Myocyte (in vitro differentiated cells): Measurements from ENCODE around the gene OR2AG2. TPM values are rescaled to one million over a fixed set of nuclear protein-coding genes. Genes with fewer than 3 reads are reported as not detected.
A peak's percentile ranks its signal among the peaks of the same experiment; 100 is the strongest.

Experiments used
- DNase-seq: peaks from one replicate; pipeline ENCODE4 v3.0.0-alpha.2; 2012; ENCODE audit warnings: low read depth
- total RNA-seq: library from RNA; depleted of rRNA; stranded (reverse); fragments of >200 nt; gene quantifications from 2 replicates; pipeline ENCODE4 v1.2.3, GENCODE V29; 2014

Gene OR2AG2
- total RNA-seq, 1 donor from 2014 or later, result not detected

DNA sequence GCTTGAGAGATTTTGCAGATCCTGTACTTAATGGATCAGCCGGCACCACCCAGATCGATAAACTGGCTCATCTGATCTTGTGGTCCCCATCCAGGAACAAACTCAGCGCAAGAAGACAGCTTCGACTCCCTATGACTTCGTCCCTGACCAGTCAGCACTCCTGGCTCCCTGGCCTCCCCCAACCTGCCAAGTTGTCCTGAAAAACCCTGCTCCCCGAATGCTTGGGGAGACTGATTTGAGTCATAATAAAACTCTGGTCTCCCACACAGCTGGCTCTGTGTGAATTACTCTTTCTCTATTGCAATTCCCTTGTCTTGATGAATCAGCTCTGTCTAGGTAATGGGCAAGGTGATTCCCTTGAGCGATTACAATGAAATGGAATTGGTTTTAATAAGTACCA, 29.5 kb downstream of the OR2AG2 start:
- DNase-seq, result no peak

DNA sequence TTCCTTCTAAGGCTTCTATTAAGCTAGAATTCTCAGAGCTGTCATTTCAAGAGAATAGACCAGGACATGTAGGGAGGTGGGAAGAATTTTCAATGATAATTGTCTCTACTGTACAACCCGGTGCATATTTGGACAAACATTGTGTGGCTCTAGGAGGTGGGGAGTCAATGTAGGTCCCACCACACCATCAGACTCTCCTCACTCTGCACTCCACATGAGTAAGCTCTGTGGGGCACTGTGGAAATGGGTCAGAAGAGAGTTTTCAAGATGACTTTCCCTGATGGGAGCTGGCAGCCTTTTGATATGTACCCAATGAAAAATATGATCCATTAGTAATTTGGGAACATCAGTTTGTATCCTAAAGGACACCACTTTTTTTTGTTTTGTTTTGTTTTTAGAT, 33.2 kb downstream of the OR2AG2 start:
- DNase-seq, result no peak

DNA sequence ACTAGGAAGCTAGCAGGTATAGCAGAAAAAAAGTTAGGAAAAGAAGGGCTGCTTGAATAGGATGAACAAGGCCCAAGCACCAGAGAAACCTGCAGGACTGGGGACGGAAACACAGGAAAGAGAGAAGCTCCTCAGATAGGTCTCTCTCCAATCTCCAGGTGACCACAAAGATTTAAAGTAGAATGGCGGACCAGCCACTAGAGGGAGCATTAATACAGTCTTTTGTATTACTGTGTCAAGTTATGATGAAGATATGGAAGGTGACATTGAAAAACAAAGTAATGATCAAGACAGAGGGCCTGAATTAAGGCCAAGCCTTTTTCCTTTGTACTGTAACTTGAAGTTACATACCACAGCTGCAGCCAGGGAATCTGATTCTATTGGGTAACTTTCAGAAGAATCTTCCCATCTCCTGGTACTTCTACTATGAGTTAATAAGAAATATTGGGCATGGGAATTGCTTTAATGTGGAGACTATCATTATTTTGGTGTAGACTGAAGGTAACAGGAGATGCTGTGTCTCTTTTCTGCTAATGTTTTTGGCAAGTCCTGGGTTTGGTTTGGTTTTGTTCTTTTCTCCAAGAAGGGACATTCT, 33.8 kb downstream of the OR2AG2 start:
- peak; percentile 58 for DNase-seq

DNA sequence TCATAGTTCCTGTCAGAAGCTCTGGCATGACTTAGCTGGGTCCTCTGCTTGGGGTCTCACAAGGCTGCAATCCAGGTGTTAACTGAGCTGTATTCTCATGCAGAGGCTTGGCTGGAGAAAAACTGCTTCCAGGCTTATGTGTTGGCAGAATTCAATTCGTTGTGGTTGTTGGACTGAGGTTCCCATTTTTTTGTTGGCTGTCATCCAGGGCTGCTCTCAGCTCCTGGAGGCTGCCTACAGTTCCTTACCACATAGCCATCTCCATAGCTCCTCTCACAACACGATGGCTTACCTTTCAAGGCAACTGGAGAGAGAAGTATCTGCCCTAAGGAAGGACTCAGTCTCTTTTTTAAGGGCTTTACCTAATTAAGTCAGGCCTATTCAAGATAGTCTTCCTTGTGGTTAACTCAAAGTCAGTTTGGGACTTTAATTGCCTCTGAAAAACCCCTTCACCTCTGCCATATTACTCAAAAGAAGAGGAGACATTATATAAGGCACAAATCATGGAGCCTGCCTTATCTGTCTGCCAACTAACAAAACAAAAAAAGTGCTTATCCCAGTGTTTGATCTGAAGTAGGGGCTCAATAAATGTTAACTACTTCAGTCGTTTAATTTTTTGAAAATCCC, 35.2 kb downstream of the OR2AG2 start:
- DNase-seq, result no peak

DNA sequence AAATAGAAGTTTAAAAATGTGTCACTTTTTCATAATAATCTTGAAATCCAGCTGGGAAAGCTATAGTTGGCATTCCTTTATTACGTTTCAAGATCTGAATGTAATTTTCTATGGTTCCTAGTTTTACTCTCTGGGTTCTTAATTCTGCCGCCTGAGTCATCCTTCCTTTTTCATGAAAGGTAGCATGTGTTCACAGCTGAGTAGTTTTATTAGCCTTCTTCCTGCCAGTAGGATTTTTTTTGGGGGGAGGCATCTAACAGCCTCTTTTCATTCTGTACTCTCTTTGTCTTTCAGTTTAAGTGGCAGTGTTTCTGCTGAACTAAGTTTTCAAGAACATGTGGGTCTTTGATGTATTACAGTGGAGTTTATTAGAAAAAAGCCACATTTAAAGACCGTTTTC, 36.5 kb downstream of the OR2AG2 start:
- peak; percentile 16 for DNase-seq

DNA sequence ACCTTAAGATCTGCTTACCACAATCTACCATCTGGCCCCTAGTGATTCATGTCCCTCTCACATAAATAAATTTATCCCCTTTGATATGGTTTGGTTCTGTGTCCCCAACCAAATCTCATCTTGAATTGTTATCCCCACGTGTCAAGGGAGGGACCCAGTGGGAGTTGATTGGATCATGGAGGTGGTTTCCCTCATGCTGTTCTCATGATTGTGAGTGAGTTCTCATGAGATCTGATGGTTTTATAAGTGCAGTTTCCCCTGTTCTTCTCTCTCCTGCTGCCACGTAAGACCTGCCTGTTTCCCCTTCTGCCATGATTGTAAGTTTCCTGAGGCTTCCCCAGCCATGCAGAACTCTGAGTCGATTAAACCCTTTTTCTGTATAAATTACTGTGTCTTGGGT, 37.2 kb downstream of the OR2AG2 start:
- DNase-seq, result peak; percentile 18

DNA sequence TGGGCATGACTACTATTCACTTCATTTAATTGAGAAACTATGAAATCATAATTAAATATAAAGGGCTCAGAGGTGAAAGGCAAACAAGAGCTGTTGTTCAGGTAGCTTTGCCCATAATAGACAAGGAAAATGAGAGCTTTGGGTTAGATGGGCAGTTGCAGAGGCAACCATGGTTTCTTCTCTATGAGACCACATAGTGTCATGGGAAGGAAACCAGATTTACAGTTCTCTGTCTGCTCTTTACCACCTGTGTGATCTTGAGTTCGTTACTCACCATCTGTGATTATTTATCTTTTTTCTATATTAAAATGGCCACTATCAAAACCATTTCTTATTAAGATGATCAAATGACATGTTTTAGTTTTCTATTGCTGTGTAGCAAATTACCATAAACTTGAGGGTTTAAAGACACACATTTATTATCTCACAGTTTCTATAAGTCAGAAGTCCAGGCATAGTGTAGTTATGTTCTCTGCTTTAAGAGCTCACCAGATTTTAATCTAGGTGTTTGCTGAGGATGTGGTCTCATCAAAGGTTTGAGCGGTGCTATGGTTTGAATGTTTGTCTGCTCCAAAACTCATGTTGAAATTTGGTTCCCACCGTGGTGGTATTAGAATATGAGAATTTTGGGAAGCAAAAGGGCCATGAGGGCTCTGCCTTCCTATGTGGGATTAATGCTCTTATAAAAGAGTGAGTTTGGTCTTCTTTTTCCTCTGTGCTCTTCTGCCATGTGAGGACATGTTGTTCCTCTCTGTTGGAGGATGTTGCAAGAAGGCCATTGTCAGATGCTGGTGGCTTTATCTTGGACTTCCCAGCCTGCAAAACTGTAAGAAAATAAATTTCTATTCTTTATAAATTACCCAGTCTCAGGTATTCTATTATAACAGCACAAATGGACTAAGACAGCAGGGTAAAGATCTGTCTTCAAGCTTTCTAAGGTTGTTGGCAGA, 38.2 kb downstream of the OR2AG2 start:
- no peak for DNase-seq

DNA sequence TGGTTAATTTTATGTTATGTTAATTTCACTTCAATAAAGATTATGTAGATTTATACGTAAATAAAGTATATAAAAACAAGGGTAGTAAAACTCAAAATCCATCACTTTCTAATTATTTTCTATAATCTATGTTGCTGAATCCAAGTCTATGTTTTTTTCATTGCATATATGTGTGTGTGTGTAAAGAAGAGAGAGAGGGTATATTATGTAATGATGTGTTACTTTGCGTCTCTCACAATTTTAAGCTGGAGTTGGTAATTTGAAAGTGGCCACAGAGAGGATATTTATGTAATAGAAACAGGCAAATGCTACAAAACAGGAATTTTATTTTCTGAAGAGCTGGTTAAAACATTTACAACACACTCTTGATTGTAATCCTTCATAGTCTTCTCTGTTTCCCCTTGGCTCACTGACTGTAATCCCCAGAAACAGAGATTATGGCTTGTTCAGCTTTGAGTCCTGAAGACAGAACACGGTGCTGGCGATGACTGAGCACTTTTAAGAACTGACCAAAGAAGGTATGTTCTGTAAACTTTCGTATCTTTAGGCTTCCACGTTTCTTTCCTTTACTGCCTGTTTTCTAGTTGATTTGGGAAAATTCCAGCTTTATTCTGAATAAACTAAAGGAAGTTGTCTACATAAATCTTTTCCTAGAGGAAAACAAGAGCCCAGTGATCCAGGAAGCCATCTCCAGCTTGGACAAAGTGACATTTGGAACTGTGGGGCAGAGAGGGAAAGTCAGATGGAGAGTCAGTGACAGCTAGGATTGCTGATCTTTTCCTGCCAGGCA, 43.6 kb downstream of the OR2AG2 start:
- DNase-seq, result no peak

DNA sequence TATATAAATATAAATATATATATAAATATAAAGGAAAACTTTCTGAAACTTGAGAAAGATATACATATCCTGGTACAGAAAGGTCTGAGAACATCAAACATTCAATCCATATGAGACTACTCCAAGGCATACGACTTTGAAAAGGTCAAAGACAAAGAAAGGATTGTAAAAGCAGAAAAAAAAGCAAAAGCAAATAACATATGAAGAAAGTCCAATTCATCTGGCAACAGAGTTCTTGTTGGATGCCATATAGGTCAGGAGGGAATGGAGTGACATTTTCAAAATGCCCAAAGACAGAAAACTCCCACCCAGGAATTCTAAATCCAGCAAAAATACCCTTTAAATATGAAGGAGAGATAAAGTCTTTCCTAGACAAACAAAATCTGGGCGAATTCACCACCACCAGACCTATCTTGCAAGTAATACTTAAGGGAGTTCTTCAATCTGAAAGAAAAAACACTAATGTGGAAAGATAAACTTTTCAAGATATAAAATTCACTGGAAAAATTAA, 46.3 kb downstream of the OR2AG2 start:
- no peak for DNase-seq

DNA sequence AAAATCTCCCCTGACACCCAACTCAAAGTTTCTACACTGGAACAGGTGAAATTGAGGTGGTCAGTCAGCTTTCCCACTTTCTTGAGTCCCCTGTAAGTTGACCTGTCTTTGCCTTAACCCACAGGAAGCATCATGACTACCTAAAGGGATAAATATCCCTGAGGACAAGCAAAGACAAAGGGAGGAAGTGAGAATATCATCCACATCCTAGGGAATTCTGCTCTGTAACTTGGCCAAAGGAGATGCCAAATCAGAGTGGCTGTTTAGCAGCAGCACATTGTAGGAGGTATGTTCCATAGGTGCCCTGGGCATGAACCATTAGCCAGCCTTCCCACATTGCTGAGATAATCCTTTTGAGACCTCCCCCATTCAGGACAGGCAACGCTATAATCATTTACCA, 47.8 kb downstream of the OR2AG2 start:
- DNase-seq, result no peak

DNA sequence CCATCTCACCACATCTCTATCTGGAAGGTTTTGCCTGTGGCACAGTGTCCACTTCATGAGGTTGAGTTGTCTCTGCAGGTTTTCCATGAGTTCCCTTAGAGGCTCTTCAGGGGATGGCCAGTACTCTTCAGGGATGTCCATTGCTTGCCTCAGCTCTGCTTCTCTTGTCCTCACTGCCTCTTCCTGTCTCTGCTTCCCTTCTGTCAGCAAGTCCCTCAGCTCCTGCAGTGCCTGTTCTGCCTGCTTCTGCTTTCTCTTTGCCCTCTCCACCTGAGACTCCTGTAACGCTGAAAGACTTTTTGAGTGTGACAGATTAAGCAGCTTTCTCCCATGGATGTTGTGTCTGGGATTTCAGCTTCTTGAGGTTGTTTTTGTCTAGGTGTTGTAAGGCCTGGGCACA, 50.4 kb downstream of the OR2AG2 start:
- DNase-seq, result no peak

DNA sequence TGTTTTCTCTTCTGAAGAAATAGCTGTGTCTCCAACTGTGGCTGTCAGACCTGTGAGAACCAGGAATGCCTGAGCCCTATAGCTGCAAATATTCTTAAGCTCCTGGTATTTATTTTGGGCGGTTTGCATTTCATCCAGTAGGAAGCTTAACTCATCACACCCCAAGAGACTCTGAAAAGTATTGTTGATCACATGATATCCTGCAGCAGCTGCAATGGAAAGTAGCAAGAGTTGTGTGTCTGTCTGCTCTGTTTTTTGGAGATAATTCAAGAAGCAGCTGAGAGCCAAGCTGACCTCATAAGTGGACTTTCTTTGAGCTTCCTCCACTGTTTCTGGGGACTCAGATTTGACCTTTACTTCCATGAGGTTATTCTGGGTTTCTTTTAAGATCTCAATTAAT, 52.2 kb downstream of the OR2AG2 start:
- DNase-seq, result peak; percentile 78

DNA sequence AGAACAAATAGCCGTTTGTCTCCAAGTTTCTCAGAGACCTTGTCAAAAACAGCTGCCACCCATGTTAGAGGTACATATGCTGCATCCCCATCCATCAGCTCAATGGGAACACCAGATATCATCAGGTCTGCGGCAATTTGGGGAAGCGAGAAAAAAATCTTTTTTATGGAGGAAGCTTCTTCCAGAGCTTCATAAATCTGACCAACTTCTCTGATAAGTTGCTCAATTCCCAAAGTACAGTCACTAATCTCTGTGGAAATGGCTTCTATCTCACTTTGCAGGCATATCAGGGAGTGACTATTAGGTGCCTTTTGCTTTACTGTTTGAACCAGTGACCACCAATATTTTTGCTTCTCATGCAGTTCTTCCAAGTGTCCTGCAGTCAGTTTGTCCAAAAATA, 54.4 kb downstream of the OR2AG2 start:
- no peak for DNase-seq

Other genes with a start within 250 kb of the OR2AG2 start
- gene RRP8, start 168.4 kb downstream of the OR2AG2 start, total RNA-seq, result 14.6 and 22.4 TPM in 2 replicates
- gene ILK, start 168.2 kb downstream of the OR2AG2 start, total RNA-seq, result 139 and 165 TPM in 2 replicates
- gene TAF10, start 159.8 kb downstream of the OR2AG2 start, total RNA-seq, result 84.2 and 145 TPM in 2 replicates
- 55.4 and 60.0 TPM in 2 replicates for gene TPP1, start 152.6 kb downstream of the OR2AG2 start, total RNA-seq
- 0.73 and 0.78 TPM in 2 replicates for gene DCHS1, start 116.2 kb downstream of the OR2AG2 start, total RNA-seq
- gene MRPL17, start 88.6 kb downstream of the OR2AG2 start, total RNA-seq, result 48.7 and 88.0 TPM in 2 replicates
- gene OR2AG1, start 11.0 kb upstream of the OR2AG2 start, total RNA-seq, result not detected in 2 replicates
- not detected in 2 replicates for gene OR6A2, start 27.7 kb upstream of the OR2AG2 start, total RNA-seq
- not detected in 2 replicates for gene OR10A5, start 73.7 kb upstream of the OR2AG2 start, total RNA-seq
- gene OR10A2, start 91.1 kb upstream of the OR2AG2 start, total RNA-seq, result not detected in 2 replicates
- gene OR10A4, start 104.6 kb upstream of the OR2AG2 start, total RNA-seq, result not detected in 2 replicates
- gene OR2D2, start 120.5 kb upstream of the OR2AG2 start, total RNA-seq, result not detected in 2 replicates
- gene OR2D3, start 149.0 kb upstream of the OR2AG2 start, total RNA-seq, result not detected in 2 replicates
- 0.13 and 0.52 TPM in 2 replicates for gene ZNF215, start 154.4 kb upstream of the OR2AG2 start, total RNA-seq
- 1.9 and 2.8 TPM in 2 replicates for gene ZNF214, start 248.4 kb upstream of the OR2AG2 start, total RNA-seq
- not detected in 2 replicates for gene NLRP14, start 248.5 kb upstream of the OR2AG2 start, total RNA-seq